Measurements from ENCODE around the gene FLNB.
"Not testable (repeated sequence)": the region's sequence is repeated elsewhere in the genome, so short reads cannot be mapped to it uniquely, and the experiment has no call there.

Gene FLNB

DNA sequence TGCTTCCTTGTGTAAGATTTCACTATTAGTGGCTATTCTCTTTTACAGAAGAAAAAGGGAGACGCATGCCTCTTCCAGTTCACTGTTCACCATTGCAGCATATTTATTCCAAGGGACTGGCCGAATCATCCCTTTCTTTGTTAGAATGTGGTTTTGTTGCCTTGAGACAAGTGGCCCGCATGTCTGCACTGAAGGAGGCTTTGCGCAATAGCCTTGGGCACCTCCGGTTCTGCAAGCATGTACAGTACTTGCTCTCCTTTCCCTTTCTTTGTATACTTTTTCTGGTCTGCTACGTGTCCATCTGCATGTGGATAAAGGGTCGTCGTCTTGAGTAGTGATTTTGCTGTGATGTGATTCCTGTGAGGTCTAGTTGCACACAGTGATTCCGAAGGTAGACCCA, 43.0 kb downstream of the FLNB start:
- H3K36me3 Mint-ChIP-seq (ENCODE audit: low read depth): peaks cover 17% of the 10 kb centered on the region
- H3K27me3 Mint-ChIP-seq (ENCODE audit: low read depth, poor library complexity): peaks cover 3% of the 10 kb centered on the region
- TF ChIP-seq, protein P1, sequence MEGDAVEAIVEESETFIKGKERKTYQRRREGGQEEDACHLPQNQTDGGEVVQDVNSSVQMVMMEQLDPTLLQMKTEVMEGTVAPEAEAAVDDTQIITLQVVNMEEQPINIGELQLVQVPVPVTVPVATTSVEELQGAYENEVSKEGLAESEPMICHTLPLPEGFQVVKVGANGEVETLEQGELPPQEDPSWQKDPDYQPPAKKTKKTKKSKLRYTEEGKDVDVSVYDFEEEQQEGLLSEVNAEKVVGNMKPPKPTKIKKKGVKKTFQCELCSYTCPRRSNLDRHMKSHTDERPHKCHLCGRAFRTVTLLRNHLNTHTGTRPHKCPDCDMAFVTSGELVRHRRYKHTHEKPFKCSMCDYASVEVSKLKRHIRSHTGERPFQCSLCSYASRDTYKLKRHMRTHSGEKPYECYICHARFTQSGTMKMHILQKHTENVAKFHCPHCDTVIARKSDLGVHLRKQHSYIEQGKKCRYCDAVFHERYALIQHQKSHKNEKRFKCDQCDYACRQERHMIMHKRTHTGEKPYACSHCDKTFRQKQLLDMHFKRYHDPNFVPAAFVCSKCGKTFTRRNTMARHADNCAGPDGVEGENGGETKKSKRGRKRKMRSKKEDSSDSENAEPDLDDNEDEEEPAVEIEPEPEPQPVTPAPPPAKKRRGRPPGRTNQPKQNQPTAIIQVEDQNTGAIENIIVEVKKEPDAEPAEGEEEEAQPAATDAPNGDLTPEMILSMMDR (IDR thresholded peaks at IDR 0.05): no peak
- H3K27ac Mint-ChIP-seq: peak overlapping the region; percentile 66
- H3K9me3 Mint-ChIP-seq: peaks cover 8% of the 10 kb centered on the region
- DNase-seq: no peak
- H3K4me1 Mint-ChIP-seq: peaks cover 67% of the 10 kb centered on the region
- H3K4me3 Mint-ChIP-seq: no peak overlapping the region

DNA sequence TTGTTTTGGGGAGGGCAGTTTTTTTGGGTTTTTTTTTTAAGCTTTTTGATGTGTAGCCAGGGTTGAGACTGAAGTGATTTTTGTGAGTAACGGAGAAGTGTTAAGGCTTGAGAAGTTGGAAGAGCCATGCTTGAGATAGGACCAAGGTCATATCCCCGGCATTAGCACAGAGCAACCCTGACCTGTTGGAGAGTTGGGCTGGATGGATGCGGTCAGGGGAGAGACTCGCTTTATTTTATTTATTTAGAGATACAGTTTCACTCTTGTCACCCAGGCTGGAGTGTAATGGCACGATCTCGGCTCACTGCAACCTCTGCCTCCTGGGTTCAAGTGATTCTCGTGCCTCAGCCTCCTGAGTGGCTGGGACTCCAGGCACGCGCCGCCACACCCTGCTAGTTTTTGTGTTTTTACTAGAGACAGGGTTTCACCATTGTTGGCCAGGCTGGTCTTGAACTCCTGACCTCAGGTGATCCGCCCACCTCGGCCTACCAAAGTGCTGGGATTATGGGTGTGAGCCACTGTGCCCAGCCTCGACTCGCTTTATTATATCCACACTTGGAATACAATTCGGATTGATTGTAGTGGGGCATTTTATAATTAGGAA, 43.5 kb downstream of the FLNB start:
- peak overlapping the region; percentile 66 for H3K27ac Mint-ChIP-seq
- H3K36me3 Mint-ChIP-seq (ENCODE audit: low read depth): peaks cover 18% of the 10 kb centered on the region
- H3K4me3 Mint-ChIP-seq; H3K9me3 Mint-ChIP-seq; DNase-seq; H3K27me3 Mint-ChIP-seq (ENCODE audit: low read depth, poor library complexity): not testable (repeated sequence)
- H3K4me1 Mint-ChIP-seq: peaks cover 67% of the 10 kb centered on the region

DNA sequence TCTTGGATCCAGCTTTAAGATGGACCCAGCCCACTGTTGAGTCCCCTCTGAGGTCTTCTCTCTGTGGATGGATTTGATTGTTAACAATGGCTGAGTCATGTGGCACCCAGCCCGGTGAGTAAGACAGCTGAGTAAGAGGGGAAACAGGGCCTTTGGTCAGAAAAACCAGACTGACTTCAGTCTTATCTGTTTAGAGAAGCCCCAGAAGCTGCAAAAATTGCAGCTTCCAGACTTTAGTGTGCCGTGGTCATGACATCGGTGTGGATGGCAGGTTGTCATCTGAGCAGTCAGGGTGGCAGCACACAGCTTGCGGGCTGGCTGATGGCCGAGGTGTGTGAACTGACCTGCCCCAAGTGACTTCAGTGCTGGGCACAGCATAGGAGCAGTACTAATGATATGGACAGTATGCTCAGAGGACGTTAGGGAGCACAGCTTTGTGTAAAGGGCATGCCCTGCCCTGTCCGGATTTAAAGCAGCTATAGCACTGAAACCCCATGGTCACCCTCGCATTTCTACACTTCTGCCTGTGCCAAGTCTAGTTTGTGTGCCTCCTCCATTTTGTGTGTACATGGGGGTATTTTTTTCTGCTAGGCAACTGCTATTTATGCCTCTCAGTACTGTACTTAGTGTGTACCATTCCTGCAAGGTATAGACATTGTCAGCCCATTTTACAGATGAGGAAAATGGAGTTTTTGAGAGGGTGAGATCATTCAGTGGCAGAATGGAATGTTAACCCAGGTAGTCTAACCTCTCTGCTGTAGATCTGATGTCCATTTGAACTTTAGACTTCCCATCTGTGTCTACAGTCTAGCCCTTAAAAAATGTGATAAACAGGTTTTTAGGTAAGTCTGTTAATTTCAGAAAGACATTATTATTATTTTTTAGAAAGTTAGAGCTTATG, 44.4 kb downstream of the FLNB start:
- Mint-ChIP-seq H3K27ac (no peak overlapping the region), H3K36me3 (ENCODE audit: low read depth) (peaks cover 26% of the 10 kb centered on the region)

DNA sequence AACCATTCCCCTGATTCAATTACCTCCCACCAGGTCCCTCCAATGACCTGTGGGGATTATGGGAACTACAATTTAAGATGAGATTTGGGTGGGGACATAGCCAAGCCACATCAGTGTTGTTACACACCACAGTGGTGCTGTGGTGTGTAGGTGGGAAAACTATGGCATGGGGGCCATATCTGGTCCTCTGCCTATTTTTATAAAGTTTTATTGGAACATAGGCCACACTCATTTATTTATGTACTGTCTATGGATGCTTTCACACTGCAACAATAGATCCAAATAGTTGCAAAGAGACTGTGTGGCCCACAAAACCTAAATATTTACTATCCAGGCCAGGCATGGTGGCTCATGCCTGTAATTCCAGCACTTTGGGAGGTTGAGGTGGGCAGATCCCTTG, 46.4 kb downstream of the FLNB start:
- H3K36me3 Mint-ChIP-seq (ENCODE audit: low read depth): peaks cover 31% of the 10 kb centered on the region
- no peak overlapping the region for H3K27ac Mint-ChIP-seq
- peaks cover 3% of the 10 kb centered on the region for H3K27me3 Mint-ChIP-seq (ENCODE audit: low read depth, poor library complexity)
- no peak overlapping the region for H3K4me3 Mint-ChIP-seq
- TF ChIP-seq, protein P1 (IDR thresholded peaks at IDR 0.05): no peak
- no peak for DNase-seq
- H3K9me3 Mint-ChIP-seq: peaks cover 8% of the 10 kb centered on the region
- H3K4me1 Mint-ChIP-seq: peaks cover 72% of the 10 kb centered on the region

More for the DNA sequence above, 44.4 kb downstream of the FLNB start:
- TF ChIP-seq, protein P1 (IDR thresholded peaks at IDR 0.05): no peak
- Mint-ChIP-seq H3K9me3 (peaks cover 8% of the 10 kb centered on the region), H3K27me3 (ENCODE audit: low read depth, poor library complexity) (peaks cover 3% of the 10 kb centered on the region), H3K4me3 (no peak overlapping the region), H3K4me1 (peaks cover 72% of the 10 kb centered on the region)
- no peak for DNase-seq

DNA sequence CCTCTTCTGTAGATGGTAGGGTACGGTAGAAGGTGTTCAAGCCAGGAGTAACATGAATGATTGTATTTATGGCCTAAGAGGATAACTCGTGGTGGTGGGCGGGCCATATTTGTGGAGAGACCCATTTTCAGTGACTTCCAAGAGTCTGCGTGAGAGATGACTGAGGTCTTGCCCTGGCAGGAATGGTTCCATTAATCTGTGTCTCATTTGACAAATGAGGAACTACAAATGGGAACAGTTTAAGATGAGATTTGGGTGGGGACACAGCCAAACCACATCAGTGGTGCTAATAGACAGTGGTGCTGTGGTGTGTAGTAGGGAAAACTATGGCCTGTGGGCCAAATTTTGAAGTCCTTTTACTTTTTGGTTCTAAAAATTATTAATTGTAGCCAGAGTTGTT, 47.1 kb downstream of the FLNB start:
- TF ChIP-seq, protein P1 (IDR thresholded peaks at IDR 0.05): no peak
- peaks cover 72% of the 10 kb centered on the region for H3K4me1 Mint-ChIP-seq
- no peak overlapping the region for H3K4me3 Mint-ChIP-seq
- H3K36me3 Mint-ChIP-seq (ENCODE audit: low read depth): peaks cover 31% of the 10 kb centered on the region
- DNase-seq: no peak
- peaks cover 3% of the 10 kb centered on the region for H3K27me3 Mint-ChIP-seq (ENCODE audit: low read depth, poor library complexity)
- H3K9me3 Mint-ChIP-seq: peaks cover 8% of the 10 kb centered on the region
- H3K27ac Mint-ChIP-seq: no peak overlapping the region

DNA sequence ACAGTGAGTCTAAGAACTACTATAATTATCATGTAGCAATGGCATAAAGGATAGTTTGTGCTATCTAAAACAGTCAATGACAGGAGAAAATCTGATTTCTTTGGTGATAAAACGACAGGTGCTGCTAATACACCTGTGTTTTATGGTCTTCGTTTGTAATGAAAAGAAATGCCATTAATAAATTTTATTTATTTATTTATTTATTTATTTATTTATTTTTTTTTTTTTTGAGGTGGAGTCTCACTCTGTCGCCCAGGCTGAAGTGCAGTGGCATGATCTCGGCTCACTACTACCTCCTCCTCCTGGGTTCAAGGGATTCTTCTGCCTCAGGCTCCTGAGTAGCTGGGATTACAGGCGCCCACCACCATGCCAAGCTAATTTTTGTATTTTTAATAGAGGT, 47.7 kb downstream of the FLNB start:
- not testable (repeated sequence) for H3K4me3 Mint-ChIP-seq; DNase-seq; H3K27me3 Mint-ChIP-seq (ENCODE audit: low read depth, poor library complexity); H3K9me3 Mint-ChIP-seq; H3K27ac Mint-ChIP-seq
- H3K4me1 Mint-ChIP-seq: peaks cover 72% of the 10 kb centered on the region
- peaks cover 31% of the 10 kb centered on the region for H3K36me3 Mint-ChIP-seq (ENCODE audit: low read depth)
